Astrocyte of the hippocampus (primary cell): Measurements from ENCODE around the gene LAYN.

ENCODE experiments used
- DNase-seq: peaks from one replicate; pipeline ENCODE4 v3.0.0; 2011; ENCODE audit warnings: low read depth, low spot score

Gene LAYN

DNA sequence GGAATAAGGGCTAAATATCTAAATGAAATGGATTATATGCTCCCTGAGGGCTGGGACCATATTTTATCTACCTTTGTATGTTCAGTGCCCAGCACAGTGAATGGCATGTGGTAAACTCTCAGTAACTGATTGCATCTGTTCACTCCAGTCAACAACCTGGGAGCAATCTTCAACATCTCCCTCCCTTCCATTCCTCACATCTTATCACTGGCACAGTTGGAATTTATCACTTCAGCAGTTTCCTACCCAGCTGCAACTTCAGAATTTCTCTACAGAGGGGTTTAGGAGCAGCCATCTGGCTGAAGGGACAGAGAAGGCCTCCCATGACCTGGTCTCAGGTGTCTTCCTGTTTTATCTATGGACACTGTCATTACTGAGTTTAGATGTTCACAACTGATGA lies 52.0 kb downstream of the LAYN start:
- DNase-seq: no peak

DNA sequence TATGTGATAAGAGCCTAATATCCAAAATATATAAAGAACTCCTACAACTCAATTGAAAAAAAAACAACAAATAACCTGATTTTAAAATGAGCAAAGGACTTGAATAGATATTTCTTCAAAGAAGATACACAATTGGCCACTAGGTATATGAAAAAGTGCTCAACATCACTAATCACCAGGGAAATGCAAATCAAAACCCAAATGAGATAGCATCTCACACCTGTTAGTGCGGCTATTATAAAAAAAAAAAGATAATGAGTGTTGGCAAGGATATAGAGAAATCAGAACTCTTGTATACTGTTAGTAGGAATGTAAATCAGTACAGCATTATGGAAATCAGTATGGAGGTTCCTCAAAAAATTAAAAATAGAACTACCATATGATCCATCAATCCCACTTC lies 55.8 kb downstream of the LAYN start:
- DNase-seq: no peak

DNA sequence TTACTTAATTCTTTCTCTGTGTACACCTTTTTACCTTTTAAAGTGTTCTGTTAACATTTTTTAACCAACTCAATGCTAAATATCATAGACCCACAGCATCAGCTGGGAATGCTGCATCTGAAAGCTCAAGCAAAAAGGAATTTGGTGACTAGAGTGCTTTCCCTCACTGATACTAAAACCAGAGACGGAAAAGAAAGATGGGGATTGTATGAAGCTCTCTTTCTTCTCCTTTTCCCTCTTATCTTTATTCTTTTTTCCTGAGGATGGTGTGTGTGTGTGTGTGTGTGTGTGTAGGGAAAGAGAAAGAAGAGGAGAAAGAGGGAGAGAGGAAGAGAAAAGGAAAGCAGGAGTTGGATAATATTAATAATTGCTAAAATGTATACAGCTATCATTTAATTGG lies 57.6 kb downstream of the LAYN start:
- no peak for DNase-seq

DNA sequence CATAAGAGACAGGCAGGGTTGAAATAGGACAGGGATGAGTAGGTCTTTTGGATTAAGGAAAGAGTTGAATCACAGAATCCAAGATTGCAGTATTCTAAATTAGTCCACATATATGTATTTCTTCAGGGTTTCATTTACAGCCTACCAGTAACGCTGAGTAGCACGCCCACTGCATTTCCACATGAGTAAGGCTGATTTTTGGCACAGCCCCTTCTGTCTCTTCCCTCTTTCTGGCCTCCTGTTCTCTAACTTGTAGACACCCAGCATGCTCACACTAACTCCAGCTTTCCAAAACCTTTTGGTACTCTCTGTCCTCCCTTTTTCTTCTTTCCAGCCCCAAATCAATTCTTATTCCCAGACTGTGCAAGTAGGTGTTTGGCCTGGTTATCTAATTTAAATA lies 58.0 kb downstream of the LAYN start:
- DNase-seq: no peak

DNA sequence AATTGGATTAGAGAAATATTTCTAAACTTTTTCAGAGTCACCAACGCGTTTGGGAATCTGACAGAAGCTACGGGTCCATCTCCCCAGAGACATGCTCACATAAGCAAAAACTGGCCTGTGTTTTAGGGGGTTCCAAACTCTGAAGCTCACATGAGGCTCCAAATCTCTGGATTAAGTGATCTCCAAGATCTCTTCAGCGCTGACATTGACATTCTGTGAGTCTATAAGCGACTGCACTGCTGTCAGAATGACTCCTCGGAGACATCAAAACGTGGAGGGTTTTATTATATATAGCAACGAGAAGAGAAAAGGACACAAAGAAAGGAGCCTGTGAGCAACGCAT lies 61.1 kb downstream of the LAYN start:
- no peak for DNase-seq

DNA sequence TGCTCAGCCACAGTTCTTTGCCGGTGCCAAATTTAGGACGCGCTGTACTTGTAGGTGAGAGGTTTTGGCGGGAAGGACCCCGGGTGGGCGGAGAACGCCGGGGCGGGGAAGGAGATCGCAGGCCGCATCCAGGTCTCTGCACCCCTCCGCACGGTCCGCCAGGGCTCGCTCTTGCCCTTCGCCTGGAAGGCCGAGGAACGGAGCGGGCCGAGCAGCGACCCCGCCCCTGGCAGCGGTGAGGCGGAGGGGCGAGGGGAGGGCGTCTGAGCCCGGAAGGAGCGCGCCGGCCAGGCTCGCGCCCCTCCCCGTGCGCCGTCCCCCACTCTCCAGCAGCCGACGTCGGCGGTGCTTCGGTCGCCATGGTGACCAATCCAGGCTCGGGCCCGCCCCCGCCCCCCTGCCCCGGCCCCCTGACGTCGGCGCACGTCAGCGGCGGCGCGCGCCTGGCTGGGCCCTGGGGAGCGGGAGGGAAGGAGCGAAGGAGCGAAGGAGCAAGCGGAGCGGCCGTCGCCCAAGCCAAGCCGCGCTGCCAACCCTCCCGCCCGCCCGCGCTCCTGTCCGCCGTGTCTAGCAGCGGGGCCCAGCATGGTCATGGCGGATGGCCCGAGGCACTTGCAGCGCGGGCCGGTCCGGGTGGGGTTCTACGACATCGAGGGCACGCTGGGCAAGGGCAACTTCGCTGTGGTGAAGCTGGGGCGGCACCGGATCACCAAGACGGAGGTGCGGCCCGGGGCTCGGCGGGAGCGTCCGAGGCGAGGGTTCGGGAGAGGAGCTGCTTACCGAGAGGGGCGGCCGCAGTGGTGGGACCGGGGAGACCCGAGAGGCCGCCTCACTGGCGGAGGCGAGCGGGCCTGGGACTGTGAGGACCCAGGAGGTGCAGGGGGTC lies 61.7 kb downstream of the LAYN start, which contains the start of gene SIK2:
TSS of gene SIK2 (plus strand) at position 471 of the 886 bp plus-strand sequence. CDS start at position 586, 115 bp downstream.
- peak; percentile 99 for DNase-seq

DNA sequence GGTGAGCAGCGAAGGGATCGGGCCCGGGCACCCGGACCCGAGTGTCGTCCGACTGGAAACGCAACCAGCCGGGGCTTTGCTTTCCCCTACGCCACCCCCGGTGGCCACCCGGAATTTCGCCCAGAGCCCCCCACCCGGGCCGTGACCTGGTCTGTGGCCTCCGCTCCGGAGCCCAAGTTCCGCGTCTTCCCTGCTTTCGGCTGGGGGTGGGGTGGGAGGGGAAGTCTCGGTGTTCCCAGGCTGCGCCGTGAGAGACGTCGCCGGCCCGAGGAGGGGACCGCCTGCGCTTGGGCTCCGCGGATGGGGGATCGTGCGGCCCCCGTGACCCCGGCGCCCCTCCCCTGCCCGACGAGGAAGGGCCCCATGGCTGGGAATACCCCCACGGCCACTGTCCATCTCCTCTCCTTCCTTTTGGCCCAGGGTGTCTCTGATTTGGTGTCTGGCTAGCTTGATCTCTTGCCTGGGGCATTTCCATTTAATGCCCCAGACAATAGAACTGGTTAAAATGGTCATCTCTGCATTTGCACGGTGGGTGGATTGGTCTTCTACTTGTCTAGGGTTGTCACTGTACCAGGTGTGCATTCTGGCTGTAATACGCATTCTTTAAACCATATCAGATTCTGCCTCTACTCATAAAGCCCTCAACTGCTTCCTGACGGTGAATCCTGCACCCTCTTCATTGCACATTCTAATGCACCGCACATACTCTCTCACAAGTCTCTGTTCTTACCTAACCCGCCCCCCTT lies 62.5 kb downstream of the LAYN start:
- peak; percentile 55 for DNase-seq

DNA sequence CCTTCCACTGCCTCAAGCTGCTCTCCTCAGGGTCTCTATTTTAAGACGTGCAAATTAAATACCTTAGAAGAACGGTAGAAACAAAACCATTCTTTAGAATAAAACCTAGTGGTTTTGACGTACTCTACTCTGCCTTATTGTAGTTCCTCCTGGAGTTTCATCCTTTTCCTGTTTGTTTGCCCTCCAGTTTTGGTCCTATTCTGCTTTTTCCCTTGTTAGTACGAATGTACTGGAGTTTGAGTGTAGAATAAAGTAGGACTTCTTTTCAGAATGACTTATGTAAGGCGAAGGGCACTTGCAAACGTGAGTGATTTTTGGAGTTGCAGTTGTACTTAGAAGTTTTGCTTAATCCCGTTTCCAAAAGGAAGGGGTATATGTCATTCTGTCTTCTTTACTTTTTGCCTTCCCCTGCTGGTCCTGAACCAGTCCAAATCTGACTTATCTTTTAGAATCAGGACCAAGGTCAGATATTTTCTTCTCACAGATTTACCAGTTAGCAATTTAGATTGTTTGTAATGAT lies 63.2 kb downstream of the LAYN start:
- peak; percentile 22 for DNase-seq

DNA sequence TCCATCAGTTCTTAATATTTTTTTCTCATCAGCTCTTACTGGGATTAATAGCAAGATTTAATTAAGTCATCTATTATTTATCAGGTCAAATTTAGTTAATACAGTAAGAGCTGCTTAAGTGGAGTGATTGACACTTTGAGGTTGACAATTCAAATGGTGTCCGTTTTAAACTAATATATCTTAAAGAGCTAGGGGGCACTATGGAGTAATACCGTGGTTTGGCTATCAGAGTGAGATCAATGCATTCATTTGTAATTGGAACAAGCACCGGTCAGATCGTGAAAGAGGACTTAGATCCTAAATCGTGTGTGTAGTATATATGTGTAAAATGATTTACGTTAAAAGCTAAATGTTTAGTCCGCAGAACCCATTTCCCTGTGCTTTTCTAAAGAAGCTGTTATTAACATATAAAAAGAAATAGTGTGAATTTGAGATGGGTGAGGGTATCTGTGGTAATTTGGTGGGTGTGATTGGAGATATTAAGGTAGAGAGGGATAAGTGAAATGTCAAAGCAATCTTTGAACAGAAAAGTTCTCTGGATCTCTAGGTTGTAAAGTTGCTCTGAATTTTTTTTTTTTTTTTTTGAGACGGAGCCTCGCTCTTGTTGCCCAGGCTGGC lies 64.0 kb downstream of the LAYN start:
- peak; percentile 64 for DNase-seq

DNA sequence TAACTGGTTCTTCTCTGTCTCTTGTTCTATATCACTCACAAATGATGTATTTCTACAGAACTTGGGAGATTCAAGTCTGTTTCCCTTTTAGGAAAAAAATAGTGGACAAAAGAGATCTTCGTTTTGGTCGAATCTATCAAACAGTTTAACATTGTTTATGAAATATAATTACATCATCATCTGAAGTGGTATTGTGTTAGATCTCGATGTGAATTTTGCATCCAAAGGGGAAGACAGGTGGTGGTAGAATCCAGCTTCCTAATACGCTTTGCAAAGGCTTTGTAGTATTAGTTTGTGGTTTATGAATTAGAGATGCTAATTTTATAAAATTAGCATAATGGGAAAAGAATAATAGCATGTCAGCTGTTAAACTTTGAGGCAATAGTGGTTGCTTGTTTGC lies 65.2 kb downstream of the LAYN start:
- no peak for DNase-seq

DNA sequence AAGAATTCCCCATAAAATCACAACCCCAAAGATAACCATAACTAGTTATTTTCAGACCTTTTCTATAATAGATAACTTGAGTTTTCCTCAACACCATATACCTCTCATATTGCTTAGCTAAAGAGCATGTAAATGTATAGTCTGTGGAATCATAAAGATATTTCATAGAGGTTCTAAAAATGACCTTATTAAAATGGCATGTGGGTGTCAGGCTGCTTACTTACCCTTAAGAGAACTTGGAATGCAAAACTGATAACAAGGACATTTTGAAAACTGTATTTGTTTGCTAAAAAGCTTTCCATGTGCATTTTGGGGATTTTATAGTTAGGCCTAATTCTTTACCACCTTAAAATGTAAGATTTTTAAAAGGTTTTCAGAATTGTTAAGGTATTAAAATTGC lies 66.5 kb downstream of the LAYN start:
- no peak for DNase-seq

DNA sequence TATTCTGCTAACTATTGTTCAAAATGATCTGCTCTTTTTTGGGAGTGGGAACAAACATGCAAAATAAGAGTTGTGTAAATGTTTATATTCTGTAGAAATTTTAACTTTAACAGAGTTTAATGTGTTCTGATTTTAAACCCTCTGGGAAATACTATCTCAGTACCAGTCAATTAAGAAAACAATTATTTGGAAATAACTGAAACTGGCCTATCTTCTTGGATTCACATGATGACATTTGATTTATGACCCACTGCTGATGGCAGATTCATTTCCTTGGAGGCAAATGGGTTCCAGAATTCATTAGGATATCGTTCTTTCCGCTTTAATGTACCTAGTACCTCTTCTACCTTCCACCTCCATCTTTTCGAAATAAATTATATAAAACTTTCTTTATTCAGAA lies 67.2 kb downstream of the LAYN start:
- no peak for DNase-seq
